DMS153 treated with DMSO at 0.1 percent for 48 hours (cell line): ENCODE data around the gene POU3F3.

Experiments
- DNase-seq: peaks from one replicate; lab custom pipeline; 2025; ENCODE audit not compliant: unreplicated experiment; lab: John Stamatoyannopoulos, UW

Gene POU3F3

GRCh38 chr2:104853534-104854497 lies at the start of gene POU3F3:
Gene POU3F3, plus strand, starts transcription at chr2:104854115. Its CDS starts 1,396 bp downstream, at chr2:104855511.
- DNase-seq = peak; percentile 94

- no peak for DNase-seq
These were observed 49.6 kb upstream of the POU3F3 start for GRCh38 chr2:104804148-104804890.

- DNase-seq = no peak
These were observed 41.6 kb upstream of the POU3F3 start for GRCh38 chr2:104812286-104812685.

- no peak for DNase-seq
These were observed 37.8 kb upstream of the POU3F3 start for GRCh38 chr2:104816143-104816542.

GRCh38 chr2:104818264-104818663 lies 35.7 kb upstream of the POU3F3 start:
- DNase-seq = no peak

GRCh38 chr2:104820126-104820525 lies 33.8 kb upstream of the POU3F3 start:
- no peak for DNase-seq

GRCh38 chr2:104825124-104825865 lies 28.6 kb upstream of the POU3F3 start:
- DNase-seq = no peak

GRCh38 chr2:104826016-104826415 lies 27.9 kb upstream of the POU3F3 start:
- DNase-seq = no peak

GRCh38 chr2:104831742-104832141 lies 22.2 kb upstream of the POU3F3 start:
- DNase-seq = no peak

GRCh38 chr2:104834431-104835153 lies 19.3 kb upstream of the POU3F3 start:
- DNase-seq = no peak

GRCh38 chr2:104836265-104836664 lies 17.6 kb upstream of the POU3F3 start:
- DNase-seq = no peak

- DNase-seq = no peak
These were observed 17.1 kb upstream of the POU3F3 start for GRCh38 chr2:104836841-104837240.

- DNase-seq = no peak
These were observed 13.8 kb upstream of the POU3F3 start for GRCh38 chr2:104840156-104840555.

- DNase-seq = no peak
These were observed 12.9 kb upstream of the POU3F3 start for GRCh38 chr2:104840893-104841585.

GRCh38 chr2:104841744-104842143 lies 12.2 kb upstream of the POU3F3 start:
- no peak for DNase-seq

- DNase-seq = peak; percentile 72
These were observed 8.9 kb upstream of the POU3F3 start for GRCh38 chr2:104844807-104845551.

- no peak for DNase-seq
These were observed 8.4 kb upstream of the POU3F3 start for GRCh38 chr2:104845552-104845931.

- DNase-seq = no peak
These were observed 7.7 kb upstream of the POU3F3 start for GRCh38 chr2:104845946-104846785.
